ENCODE data around the gene EIF4E1B.

EIF4E1B gene

DNA sequence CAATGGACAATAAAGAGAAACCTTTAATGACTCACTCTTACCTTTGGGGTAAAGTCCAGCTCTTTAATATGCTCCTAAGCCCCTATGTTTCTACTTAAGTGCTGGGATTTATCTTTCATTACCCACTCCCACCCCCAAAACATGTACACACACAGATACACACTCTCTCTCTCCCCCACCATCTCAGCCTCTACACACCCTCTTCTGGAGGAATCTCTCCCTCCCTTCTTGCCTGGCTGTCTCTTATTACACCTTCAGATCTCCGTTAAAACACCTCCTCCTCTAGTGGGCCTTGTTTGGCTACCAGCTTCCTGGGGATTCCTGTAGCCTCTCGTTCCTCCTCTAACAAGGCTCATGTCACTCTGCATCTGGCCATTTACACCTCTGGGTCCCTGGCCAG is 27.4 kb upstream of the EIF4E1B start:
- no peak for DNase-seq

DNA sequence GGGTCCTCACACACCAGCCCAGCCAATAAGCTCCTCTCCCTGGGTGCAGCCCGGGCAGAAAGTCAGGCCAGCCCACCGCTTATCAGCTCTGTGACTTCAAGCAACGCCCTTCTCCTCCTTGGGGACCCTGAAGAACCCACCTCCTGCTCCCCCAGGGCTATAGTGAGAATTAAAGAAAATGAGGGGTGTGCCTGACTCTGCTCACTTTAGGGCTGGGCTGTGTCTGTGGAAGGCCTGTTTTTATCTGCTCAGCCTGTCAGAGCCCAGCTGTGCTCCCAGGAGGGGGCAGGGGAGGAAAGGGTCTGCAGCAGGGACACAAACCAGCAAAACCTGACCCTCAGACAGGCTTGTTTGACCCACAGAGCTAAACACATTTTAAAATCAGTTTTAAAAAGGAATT is 24.4 kb upstream of the EIF4E1B start:
- DNase-seq, result no peak

DNA sequence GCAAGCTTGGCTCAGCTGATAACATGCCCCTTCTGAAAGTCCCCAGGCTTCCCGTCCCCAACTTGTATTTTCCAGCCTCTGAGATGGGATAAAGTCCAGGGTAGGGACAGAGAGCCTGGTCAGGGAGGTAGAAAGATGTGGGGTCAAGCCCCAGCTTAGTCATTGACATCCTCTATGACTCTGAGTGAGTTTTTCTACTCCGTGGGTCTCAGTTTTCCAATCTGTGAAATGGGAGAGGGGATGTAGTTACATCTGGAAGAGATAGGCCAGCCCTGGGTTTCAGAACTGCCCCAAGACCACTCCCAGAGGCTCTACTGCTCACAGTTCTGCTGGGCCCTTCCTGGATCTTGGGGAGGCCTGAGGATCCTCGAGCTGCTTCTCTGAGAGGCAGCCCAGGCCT is 23.6 kb upstream of the EIF4E1B start:
- DNase-seq, result no peak

DNA sequence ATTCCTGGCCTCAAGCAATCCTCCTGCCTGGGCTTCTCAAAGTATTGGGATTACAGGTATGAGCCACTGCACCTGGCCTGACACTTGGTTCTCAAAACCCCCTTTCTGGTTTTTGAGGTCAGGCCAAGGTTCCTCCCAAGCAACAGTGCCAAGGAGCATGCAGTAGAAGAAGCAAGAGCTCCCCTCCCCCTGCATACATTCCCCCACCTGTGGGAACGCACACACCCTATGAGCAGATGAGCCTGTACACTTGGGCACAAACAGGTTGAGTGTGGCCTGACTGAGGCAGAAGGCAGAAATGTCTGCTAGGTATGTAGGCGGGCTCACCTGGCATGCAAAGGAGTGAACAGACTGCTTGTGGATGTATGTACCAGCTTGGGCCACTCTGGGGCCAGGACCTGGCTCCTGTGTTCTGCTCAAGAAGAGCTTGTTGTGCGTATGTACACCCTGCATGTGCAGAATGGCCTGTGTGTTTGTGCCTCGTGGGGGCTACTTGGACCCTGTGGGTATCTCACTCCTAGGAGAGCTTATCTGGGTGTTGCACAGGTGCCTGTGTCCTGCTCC is 22.3 kb upstream of the EIF4E1B start:
- no peak for DNase-seq

DNA sequence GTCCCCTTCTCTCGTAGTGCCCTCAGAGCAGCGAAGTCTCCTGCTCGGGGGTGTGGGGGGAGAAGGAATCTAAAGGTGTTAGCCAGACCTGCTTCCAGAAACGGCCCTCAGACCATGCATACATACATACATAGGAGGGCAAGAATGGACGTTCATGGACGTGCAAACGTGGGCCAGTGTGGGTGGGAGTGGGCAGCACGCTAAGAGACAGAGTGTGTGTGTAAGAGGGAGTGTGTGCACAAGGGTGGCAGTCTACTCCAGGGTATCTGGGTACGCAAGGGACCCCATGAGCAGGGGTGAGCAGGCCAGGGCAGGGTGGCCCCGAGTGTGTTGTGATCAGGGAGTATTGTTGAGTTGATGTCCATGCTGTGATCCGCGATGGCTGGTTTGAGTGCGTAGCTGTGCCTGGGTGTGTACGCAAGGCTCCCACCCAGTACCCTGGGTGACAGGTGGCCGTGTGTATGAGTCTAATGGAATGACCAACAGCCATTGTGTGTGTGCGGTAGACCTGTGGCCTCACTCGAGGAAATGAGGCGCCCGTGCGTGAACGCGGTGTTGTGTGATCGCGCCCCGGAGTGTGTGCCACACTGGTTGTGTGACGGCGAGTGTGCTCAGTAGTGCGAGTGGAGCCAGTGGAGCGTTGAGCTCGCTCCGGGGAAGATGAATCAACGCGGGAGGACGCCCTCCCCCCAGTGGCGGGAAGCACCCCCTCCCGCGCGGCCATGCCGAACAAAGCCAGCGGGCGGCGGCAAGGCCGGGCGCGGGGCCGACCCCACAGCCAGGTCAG is 21.3 kb upstream of the EIF4E1B start:
- peak in 4 of 58 donors; percentile 16 to 44 (median 30) for DNase-seq

DNA sequence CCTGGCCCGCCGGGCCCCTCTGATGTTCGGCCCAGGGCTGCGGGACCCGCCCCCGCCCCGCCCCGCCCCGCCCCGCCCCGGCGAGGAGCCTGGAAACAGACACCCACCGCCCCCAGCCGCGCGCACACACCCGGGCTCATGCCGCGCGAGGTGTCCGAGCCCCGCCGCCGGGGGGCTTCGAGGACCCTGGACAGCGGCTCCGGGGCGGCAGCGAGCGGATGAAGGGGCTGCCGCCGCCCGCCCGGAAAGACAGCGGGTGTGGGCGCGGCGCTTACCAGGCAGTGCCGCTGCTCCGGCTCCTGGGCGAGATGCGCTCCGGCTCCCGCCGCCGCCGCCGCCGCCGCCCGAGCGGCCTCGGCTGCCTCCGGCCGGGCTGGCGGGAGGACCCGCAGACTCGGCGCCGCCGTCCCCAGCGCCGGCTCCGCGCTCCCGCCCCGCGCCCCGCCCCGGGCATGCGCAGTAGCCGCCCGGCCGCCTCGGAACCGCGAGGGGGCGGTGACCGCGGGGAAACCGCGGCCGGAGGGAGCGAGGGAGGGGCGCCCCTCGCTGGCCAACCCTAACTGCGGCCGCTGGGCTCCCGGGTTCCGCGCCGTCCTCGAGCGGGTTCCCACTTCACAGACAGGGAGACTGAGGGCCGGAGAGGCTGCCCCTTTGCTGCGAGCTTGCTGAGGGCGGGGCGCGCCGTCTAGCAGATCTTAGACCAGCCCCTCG is 20.6 kb upstream of the EIF4E1B start, which contains the start of gene GPRIN1:
Gene GPRIN1 (minus strand): TSS at position 433 of the 711 bp plus-strand sequence. CDS start 10,322 bp downstream, outside the sequence.
- DNase-seq, result peak in 35 of 58 donors; percentile 24 to 69 (median 41)

DNA sequence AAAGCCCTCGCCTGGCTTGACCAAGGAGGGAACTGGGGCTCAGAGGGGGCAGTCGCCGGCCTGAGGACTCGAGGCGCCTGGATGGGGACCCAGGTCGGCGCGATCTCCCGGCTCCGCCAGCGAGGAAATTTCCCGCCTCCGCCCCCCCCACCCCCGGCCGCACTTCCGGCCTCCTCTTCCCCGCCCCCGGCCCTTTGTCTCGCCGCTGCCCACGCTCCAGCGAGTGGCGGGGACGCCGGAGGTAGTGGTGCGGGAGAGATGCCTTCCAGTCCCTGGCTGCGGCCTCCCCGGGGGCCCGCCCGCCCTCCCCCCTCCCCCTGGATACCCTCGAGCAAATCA is 20.1 kb upstream of the EIF4E1B start:
- DNase-seq, result peak in 1 of 58 donors; percentile 64

DNA sequence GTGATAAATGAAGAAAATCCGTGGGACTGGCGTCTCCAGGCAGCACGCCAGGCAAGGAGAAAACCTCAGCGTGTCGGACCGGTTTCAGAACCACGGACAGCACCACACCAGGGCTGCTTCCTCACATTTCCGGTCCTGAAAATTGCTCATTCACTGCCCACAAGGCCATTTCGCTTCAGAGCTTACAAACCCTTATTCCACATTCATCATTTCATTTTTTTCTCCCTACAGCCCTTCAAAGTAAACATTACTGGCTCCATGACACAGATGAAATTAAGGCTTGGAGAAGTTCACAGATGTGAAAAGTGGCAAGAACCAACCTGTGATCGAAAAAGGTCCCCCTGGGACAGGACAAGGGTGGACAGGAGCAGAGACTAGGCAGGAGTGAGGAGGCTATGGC is 19.0 kb upstream of the EIF4E1B start:
- peak in 16 of 58 donors; percentile 9 to 45 (median 26) for DNase-seq

DNA sequence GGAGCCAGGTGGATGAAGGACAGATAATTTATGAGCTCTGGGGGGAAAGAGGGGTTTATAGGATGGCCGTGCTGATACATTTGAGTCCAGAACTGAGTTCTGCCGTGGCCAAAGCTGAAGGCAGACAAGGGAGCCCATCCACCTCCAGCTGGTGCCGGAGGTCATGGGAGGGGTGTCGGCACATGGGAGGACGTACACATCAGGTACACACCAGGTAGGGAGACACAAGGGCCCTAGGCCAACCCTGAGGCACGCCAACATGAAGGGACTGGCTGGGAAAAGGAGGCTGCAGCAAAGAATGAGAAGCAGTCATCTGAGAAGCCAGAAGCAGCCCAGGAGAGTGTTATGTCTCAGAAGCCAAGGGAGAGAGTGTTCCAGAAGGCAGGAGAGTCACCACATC is 18.5 kb upstream of the EIF4E1B start:
- no peak for DNase-seq

DNA sequence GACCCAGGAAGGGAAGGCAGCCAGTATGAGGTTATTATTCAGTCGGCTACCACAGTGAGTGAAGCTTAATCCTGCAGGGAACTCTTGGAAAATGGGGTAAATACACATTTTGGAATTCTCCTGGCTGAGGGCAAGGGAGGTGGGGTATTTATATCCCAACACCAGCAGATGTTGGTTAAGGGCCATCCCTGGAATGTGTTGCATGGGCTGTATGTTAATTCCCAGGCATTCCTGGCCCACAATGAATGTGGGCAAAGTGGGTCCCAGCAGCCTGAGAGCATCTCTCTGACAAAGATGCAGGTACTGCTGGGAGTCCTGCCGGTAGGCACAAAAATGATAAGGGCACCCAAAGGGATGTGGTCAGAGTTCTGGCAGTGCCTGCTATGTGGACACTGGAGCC is 17.6 kb upstream of the EIF4E1B start:
- DNase-seq, result no peak

DNA sequence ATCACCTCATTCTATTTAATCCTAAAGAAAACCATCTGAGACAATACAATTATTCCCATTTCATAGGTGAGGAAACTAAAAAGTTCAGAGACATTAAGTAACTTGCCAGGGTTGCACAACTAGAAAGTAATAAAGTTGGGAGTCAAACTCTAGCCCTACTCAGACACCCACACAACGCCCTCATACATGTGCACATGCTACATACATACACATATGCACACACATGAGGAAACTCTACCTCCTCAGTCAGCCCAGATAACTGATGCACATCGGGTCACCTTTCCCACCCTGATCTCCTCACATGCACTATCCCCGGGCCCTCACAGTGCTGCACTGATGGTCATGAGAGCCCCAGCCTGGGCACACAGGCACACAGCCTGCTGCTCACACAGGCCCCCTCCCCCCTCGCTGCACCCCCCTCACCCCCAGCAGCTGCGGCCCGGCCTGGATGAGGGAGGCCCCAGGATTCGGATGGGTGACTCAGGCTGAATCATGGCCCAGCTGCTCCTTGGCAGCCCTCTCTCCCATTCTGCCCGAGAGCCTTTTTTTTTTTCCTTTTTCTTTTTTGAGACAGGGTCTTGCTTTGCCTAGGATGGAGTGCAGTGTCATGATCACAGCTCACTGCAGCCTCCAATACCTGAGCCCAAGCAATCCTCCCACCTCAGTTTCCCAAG is 15.5 kb upstream of the EIF4E1B start:
- DNase-seq, result no peak

DNA sequence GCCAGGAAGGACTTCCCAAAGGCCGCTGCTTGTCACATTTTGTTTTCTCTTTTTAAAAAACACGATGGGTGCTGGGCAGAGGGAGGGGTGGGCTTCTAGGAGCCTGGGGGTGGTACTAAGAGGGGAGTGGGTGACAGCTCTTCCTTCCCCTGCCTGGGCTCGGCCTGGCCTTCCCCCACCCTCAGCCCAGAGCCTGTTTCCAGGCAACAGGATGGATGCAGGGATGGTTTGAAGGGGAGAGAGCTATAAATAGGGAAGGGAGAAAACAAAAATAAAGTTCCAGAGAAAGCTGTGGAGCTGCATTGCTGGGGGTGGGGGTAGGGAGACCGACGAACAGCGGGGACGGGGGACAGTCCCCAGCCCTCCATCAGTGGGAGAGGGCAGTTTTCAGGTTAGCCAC is 14.0 kb upstream of the EIF4E1B start:
- DNase-seq, result peak in 8 of 58 donors; percentile 23 to 63 (median 49)

DNA sequence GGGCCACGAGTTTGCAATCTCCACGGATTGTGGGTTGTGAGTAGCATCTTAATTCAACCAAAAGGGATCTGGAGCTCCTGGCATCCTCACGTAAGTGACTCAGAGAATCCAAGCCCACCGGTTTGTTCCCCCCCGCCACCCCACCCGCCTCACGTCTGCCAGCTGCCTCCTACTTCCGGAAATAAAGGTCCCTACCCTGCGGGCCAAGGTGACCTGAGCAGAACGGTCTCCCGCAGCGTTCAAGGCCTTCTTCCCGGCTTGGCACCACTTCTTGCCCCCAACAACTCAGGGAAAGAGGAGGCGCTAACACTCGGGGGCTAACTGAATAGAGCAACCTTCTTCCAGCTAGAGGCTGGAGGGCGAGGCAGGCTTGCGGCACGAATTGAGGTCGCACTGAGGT is 11.7 kb upstream of the EIF4E1B start:
- DNase-seq, result no peak

DNA sequence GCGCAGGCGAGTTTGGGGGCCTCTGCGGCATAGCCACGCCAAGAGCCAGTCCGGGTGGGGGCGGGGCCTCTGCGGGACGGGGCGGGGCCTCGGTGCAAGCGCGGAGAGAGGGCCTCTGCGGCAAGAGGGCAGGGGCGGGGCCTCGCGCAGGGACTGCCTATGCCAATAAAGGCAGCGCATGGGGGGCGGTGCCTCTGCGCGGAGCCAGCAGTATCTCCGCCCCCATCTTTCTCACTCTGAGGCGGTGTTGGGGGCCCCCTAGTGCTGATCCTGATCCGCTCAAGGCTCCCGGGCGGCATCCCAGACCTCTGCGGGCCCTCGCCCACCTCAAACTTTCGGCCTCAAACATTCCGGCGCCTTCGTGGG is 11.3 kb upstream of the EIF4E1B start:
- DNase-seq, result peak in 57 of 58 donors; percentile 28 to 95 (median 81)

DNA sequence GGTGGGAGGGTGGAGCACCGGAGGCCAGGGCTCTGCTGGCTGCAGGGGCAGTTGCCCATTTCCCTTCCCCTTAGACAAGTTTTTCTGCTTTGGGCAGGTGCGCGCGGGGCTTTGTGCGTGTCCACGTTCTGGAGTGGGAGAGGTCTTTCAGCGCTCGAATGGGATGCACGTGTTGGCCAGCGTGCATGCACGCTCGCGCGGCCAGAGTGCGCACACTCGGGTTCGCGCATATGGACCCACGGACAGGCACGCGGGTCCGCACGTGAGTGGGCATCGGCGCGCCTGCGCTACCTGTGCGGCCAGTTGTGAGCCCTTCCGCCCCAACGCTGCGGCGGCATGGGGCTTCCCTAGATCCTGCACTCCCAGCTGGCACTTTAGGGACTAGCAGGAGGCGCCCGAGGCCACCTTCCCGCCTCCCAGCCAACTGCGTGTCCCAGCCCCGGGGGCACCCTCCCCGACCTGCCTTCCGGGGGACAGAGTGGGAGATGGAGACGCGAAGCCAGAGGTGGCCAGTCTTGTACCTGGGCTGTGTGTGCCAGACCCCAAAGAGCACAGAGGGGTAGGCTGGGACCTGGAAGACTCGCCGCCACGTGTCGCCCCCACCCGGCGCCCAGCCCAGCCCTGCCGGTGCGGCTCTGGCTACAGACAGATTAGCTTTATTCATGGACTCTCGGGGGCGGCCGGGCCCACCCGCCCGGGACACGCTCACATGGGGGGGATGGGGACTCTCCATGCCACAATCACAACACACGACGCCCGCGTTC is 10.7 kb upstream of the EIF4E1B start:
- DNase-seq, result no peak

DNA sequence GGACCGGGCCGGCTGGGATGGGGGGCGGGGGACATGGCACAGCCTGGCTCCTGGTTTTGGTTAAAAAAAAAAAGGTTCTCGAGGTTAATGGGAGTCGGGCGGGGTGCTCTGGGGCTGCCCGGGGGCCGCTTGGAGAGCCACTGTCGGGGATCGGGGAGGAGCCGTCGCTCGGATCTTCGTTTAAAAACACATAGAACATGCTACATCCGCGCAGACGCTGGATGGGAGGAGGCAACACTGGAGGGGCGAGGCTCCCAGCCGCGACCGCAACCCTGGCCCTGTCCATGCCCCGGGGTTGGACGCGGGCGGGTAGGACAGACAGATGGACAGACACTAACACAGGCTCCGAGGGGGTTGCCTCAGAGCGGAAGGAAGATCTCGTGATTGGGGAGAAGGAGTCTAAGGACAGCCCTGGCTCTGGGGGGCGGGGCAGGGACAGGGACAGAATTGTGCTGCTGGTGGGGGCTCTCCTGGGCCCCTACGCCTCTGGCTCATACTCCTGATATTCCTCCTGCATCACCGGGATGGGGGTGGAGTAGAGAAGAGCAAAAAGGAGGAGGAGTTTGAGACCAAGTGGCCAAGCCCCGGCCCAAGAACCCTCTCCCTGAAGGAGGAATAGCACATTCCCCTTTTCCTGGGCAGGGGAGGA is 10.0 kb upstream of the EIF4E1B start:
- DNase-seq, result no peak

DNA sequence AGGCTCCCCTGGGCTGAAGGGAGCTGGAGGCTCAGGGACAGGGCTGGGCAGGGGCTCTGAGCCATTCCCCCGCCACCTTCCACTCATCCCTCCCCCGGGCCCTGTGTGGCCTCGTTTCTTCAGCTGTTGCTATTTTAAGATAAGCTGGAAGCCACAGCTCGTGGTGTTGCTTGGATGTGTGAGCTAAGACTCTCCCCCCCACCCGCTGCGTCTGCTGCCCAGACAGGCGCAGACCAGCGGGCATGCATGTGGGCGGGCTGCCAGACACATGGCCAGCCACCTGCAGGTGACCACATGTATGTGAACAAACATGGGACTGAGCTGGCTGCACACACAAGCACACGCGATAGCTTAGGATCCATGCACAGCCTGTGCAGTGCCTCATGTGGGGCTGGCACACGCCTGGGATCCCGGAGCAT is 8.8 kb upstream of the EIF4E1B start:
- peak in 34 of 58 donors; percentile 12 to 79 (median 46) for DNase-seq

DNA sequence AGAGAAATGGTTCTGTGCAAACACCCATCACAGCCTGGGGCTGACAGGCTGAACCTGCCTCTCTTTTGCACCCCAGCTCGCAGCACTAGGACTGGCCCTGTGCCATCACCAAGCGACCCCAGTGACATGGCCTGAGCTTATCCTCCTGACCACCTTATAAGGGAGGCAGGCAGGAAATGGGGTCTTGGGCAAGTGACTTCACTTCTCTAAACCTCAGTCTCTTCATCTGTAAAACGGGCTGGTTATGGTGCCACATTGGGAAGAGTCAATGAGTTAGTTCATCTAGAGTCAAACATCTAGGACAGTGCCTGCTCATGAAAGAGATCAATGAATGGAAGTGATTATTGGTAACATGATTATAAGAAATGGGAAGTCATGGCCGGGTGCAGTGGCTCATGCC is 6.3 kb upstream of the EIF4E1B start:
- DNase-seq, result no peak

DNA sequence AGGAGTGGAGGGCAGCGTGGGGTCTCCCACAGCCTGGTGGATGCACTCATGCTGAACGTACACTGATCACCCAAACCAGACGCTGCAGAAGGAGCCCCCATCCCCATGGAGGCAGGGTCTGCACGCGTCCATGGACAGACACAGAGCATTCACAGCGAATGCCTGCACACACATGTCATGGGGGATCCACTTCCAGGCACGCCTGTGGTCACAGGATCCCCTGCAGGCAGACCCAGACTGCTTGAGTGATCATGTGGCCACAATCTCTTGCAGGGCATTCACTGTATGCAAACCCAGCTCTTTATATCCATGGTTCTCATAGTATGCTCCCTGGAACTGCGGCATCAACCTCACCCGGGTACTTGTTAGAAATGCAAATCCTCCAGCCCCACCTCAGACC is 5.5 kb upstream of the EIF4E1B start:
- DNase-seq, result no peak

DNA sequence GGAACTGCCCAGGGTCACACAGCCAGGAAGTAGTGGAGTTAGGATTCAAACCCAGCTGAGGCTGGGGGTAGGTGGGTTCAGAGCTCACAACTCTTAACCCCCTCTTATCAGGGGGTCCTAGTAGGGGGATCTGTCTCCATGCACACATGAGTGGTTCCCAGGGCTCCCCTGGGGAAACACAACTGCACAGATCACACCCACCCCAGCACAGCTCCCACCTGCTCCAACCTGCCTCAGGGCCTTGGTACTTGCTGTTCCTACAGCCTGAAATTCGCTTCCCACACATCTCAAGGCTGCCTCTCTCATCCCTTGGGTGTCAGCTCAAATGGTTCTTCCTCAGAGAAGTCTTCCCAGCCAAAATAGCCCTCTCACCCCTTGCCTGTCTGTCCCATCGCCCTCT is 5.0 kb upstream of the EIF4E1B start:
- DNase-seq, result no peak
